Endothelial cell (in vitro differentiated cells): Measurements from ENCODE around the gene PCDHA7. TPM values are rescaled to one million over a fixed set of nuclear protein-coding genes. Genes with fewer than 3 reads are reported as not detected.
"Not testable (repeated sequence)": the region's sequence is repeated elsewhere in the genome, so short reads cannot be mapped to it uniquely, and the experiment has no call there.

Source experiments
- DNase-seq: peaks from one replicate; pipeline ENCODE4 v3.0.0; 2021; ENCODE audit warnings: low spot score
- H3K27ac Mint-ChIP-seq: one replicate; pipeline ENCODE4 v1.8.0; 2021; ENCODE audit warnings: mixed read lengths, inconsistent platforms; ENCODE audit not compliant: unreplicated experiment
- H3K27me3 Mint-ChIP-seq: one replicate; pipeline ENCODE4 v1.8.0; 2021; ENCODE audit warnings: mild to moderate bottlenecking, moderate library complexity, mixed read lengths, inconsistent platforms; ENCODE audit not compliant: unreplicated experiment
- H3K36me3 Mint-ChIP-seq: one replicate; pipeline ENCODE4 v1.8.0; 2021; ENCODE audit warnings: mild to moderate bottlenecking, low read depth, mixed read lengths, inconsistent platforms; ENCODE audit not compliant: unreplicated experiment
- H3K4me1 Mint-ChIP-seq: one replicate; pipeline ENCODE4 v1.8.0; 2021; ENCODE audit warnings: mild to moderate bottlenecking, mixed read lengths, inconsistent platforms; ENCODE audit not compliant: unreplicated experiment
- H3K4me3 Mint-ChIP-seq: one replicate; pipeline ENCODE4 v1.8.0; 2021; ENCODE audit warnings: mild to moderate bottlenecking, mixed read lengths, inconsistent platforms; ENCODE audit not compliant: unreplicated experiment
- H3K9me3 Mint-ChIP-seq: one replicate; pipeline ENCODE4 v1.8.0; 2021; ENCODE audit warnings: mixed read lengths, inconsistent platforms; ENCODE audit not compliant: unreplicated experiment
- total RNA-seq: library from RNA; stranded (reverse); fragmentation: NEBNext Ultra II Directional; extraction: Animal tissue kit (Norgen Biotek cat#: 25700); gene quantifications from one replicate; pipeline ENCODE4 v1.2.1, GENCODE V29; 2021; ENCODE audit not compliant: unreplicated experiment
- TF ChIP-seq, protein P1 (sequence below): fragments of 200-600 bp; sonication (generic); IDR thresholded peaks from one replicate; pipeline ENCODE4 v1.5.0; 2021; ENCODE audit warnings: antibody characterized with exemption; ENCODE audit not compliant: unreplicated experiment

PCDHA7 gene
- total RNA-seq, 1 donor from 2014 or later = 2.9 TPM

DNA sequence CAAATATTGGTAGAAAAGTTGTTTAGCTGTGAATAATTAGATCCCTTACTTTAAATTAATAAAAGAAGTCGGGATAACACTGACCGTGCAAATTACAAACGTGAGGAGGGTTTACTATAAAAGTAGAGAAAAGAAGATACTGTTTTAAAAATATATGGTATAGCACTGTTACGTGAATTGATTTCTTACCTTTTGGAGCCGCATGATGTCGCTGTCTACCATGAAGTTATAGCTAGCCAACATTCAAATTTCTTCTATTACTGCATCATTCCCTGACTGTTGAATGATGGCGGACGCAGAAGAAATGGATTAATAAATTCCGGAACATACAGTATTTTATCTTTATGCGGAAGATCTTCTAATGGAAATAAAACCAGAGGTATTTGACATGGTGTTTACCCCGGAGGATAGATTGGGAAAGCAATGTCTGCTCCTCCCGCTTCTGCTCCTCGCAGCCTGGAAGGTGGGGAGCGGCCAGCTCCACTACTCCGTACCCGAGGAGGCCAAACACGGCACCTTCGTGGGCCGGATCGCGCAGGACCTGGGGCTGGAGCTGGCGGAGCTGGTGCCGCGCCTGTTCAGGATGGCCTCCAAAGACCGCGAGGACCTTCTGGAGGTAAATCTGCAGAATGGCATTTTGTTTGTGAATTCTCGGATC is 6.2 kb upstream of the PCDHA7 start, which contains the start of gene PCDHA6:
TSS of gene PCDHA6 (plus strand) at position 257 of the 658 bp plus-strand sequence. CDS start at position 389, 132 bp downstream.
- peak within 1 kb of the TSS; percentile 0 for H3K27ac Mint-ChIP-seq
- peaks cover 9% of the 10 kb centered on the region for H3K36me3 Mint-ChIP-seq
- H3K4me3 Mint-ChIP-seq = peak within 1 kb of the TSS; percentile 4
- H3K9me3 Mint-ChIP-seq = no peaks in the 10 kb centered on the region
- TF ChIP-seq, protein P1, sequence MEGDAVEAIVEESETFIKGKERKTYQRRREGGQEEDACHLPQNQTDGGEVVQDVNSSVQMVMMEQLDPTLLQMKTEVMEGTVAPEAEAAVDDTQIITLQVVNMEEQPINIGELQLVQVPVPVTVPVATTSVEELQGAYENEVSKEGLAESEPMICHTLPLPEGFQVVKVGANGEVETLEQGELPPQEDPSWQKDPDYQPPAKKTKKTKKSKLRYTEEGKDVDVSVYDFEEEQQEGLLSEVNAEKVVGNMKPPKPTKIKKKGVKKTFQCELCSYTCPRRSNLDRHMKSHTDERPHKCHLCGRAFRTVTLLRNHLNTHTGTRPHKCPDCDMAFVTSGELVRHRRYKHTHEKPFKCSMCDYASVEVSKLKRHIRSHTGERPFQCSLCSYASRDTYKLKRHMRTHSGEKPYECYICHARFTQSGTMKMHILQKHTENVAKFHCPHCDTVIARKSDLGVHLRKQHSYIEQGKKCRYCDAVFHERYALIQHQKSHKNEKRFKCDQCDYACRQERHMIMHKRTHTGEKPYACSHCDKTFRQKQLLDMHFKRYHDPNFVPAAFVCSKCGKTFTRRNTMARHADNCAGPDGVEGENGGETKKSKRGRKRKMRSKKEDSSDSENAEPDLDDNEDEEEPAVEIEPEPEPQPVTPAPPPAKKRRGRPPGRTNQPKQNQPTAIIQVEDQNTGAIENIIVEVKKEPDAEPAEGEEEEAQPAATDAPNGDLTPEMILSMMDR = no peak
- no peaks in the 10 kb centered on the region for H3K27me3 Mint-ChIP-seq
- peaks cover 3% of the 10 kb centered on the region for H3K4me1 Mint-ChIP-seq
- DNase-seq = no peak

DNA sequence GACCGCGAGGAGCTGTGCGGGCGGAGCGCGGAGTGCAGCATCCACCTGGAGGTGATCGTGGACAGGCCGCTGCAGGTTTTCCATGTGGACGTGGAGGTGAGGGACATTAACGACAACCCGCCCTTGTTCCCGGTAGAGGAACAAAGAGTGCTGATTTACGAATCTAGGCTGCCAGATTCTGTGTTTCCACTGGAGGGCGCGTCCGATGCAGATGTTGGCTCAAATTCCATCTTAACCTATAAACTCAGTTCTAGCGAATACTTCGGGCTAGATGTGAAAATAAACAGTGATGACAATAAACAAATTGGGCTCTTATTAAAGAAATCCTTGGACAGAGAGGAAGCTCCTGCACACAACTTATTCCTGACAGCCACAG is 5.7 kb upstream of the PCDHA7 start:
- Mint-ChIP-seq H3K27me3 (no peaks in the 10 kb centered on the region), H3K36me3 (peaks cover 9% of the 10 kb centered on the region), H3K4me1 (peaks cover 3% of the 10 kb centered on the region), H3K9me3 (no peaks in the 10 kb centered on the region), H3K27ac (peak overlapping the region; percentile 0), H3K4me3 (peak overlapping the region; percentile 4)
- no peak for DNase-seq
- TF ChIP-seq, protein P1 = no peak

DNA sequence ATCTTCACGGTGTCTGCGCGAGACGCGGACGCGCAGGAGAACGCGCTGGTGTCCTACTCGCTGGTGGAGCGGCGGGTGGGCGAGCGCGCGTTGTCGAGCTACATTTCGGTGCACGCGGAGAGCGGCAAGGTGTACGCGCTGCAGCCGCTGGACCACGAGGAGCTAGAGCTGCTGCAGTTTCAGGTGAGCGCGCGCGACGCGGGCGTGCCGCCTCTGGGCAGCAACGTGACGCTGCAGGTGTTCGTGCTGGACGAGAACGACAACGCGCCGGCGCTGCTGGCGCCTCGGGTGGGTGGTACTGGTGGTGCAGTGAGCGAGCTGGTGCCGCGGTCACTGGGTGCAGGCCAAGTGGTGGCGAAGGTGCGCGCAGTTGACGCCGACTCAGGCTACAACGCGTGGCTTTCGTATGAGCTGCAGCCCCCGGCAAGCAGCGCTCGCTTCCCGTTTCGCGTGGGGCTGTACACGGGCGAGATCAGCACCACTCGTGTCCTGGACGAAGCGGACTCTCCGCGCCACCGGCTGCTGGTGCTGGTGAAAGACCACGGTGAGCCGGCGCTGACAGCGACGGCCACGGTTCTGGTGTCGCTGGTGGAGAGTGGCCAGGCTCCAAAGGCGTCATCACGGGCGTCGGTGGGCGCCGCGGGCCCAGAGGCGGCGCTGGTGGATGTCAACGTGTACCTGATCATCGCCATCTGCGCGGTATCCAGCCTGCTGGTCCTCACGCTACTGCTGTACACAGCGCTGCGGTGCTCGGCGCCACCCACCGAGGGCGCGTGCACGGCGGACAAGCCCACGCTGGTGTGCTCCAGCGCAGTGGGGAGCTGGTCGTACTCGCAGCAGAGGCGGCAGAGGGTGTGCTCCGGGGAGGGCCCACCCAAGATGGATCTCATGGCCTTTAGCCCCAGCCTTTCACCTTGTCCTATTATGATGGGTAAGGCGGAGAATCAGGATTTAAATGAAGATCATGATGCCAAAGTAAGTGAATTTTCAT is 4.3 kb upstream of the PCDHA7 start:
- not testable (repeated sequence) for H3K36me3 Mint-ChIP-seq, H3K27ac Mint-ChIP-seq, H3K9me3 Mint-ChIP-seq, H3K4me3 Mint-ChIP-seq, H3K27me3 Mint-ChIP-seq, H3K4me1 Mint-ChIP-seq, DNase-seq

DNA sequence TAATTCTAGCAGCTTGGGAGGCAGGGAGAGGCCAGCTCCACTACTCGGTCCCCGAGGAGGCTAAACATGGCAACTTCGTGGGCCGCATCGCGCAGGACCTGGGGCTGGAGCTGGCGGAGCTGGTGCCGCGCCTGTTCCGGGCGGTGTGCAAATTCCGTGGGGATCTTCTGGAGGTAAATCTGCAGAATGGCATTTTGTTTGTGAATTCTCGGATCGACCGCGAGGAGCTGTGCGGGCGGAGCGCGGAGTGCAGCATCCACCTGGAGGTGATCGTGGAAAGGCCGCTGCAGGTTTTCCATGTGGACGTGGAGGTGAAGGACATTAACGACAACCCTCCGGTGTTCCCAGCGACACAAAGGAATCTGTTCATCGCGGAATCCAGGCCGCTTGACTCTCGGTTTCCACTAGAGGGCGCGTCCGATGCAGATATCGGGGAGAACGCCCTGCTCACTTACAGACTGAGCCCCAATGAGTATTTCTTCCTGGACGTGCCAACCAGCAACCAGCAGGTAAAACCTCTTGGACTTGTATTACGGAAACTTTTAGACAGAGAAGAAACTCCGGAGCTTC is 455 bp downstream of the PCDHA7 start:
- peak overlapping the region; percentile 76 for H3K4me3 Mint-ChIP-seq
- not testable (repeated sequence) for H3K27me3 Mint-ChIP-seq, H3K27ac Mint-ChIP-seq, H3K36me3 Mint-ChIP-seq, H3K4me1 Mint-ChIP-seq, DNase-seq, H3K9me3 Mint-ChIP-seq

DNA sequence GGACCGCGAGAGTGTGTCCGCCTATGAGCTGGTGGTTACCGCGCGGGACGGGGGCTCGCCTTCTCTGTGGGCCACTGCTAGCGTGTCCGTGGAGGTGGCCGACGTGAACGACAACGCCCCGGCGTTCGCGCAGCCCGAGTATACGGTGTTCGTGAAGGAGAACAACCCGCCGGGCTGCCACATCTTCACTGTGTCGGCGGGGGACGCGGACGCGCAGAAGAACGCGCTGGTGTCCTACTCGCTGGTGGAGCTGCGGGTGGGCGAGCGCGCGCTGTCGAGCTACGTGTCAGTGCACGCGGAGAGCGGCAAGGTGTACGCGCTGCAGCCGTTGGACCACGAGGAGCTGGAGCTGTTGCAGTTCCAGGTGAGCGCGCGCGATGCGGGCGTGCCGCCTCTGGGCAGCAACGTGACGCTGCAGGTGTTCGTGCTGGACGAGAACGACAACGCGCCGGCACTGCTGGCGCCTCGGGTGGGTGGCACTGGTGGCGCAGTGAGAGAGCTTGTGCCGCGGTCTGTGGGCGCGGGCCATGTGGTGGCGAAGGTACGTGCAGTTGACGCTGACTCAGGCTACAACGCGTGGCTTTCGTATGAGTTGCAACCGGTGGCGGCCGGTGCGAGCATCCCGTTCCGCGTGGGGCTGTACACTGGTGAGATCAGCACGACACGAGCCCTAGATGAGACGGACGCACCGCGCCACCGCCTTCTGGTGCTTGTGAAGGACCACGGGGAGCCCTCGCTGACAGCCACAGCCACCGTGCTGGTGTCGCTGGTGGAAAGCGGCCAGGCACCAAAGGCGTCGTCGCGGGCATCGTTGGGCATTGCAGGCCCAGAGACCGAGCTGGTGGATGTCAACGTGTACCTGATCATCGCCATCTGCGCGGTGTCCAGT is 1.8 kb downstream of the PCDHA7 start:
- H3K36me3 Mint-ChIP-seq = peaks cover 8% of the 10 kb centered on the region
- no peak overlapping the region for H3K4me3 Mint-ChIP-seq
- no peak for DNase-seq
- H3K27ac Mint-ChIP-seq = no peak overlapping the region
- no peaks in the 10 kb centered on the region for H3K4me1 Mint-ChIP-seq
- TF ChIP-seq, protein P1 = no peak
- H3K27me3 Mint-ChIP-seq = peaks cover 3% of the 10 kb centered on the region
- H3K9me3 Mint-ChIP-seq = no peaks in the 10 kb centered on the region
